ENCODE data around the gene LIMA1. TPM values are rescaled to one million over a fixed set of nuclear protein-coding genes. Genes with fewer than 3 reads are reported as not detected.

Gene LIMA1
- total and polyA plus RNA-seq, 9 of the 15 experiments (the other 6 are each of a cell fraction or from before 2014, with no cell fraction given) = 20.2 to 37.8 (median 27.3) TPM

GRCh38 chr12:50271724-50272247, 11.5 kb downstream of the LIMA1 start (continued):
- TF ChIP-seq ZNF347 (CRISPR knock-in tag; IDR thresholded peaks at IDR 0.05; ENCODE audit: low read depth) (no peak), ZNF785 (CRISPR knock-in tag; IDR thresholded peaks at IDR 0.05) (no peak), E2F6 (IDR thresholded peaks at IDR 0.05; ENCODE audit: borderline replicate concordance in 1 of 2, extremely low read depth in 1 of 2, insufficient read depth in 1 of 2, insufficient read length in 1 of 2, low read depth in 1 of 2, low read length in 1 of 2, poor library complexity in 1 of 2, severe bottlenecking in 1 of 2) (no peak), DPF2 (IDR thresholded peaks at IDR 0.05) (peak; percentile 43; the same call in 1 of the 2 replicates), SIN3B (IDR thresholded peaks at IDR 0.05; ENCODE audit: low read depth) (no peak), NR2C1 (IDR thresholded peaks at IDR 0.05) (no peak; the same call in 1 of the 2 replicates), NR2C1 (tag; IDR thresholded peaks at IDR 0.05) (no peak), RHOXF2B (CRISPR knock-in tag; conservative IDR thresholded peaks at IDR 0.05) (no peak), ZNF639 (CRISPR knock-in tag; conservative IDR thresholded peaks at IDR 0.05 in 1 of 2, IDR thresholded peaks at IDR 0.05 in 1 of 2) (peak in 1 of 2 experiments; percentile 46; a peak in 1 of 4 replicates), PKNOX1 (IDR thresholded peaks at IDR 0.05) (no peak), CBFA2T2 (conservative IDR thresholded peaks at IDR 0.05) (no peak), POLR2G (IDR thresholded peaks at IDR 0.05; ENCODE audit: low read depth, low read length) (no peak), EGR1 (conservative IDR thresholded peaks at IDR 0.05) (no peak), NBN (IDR thresholded peaks at IDR 0.05; ENCODE audit: low read depth) (no peak), BRF2 (IDR thresholded peaks at IDR 0.05; ENCODE audit: borderline replicate concordance, insufficient read depth, insufficient read length) (no peak), KAT8 (IDR thresholded peaks at IDR 0.05; ENCODE audit: low read depth) (no peak), BCLAF1 (IDR thresholded peaks at IDR 0.05; ENCODE audit: borderline replicate concordance in 1 of 2, control insufficient read depth in 1 of 2, low read depth in 2 of 2, low read length in 1 of 2) (no peak), SMAD3 (CRISPR knock-in tag; conservative IDR thresholded peaks at IDR 0.05) (no peak), FOXM1 (IDR thresholded peaks at IDR 0.05; ENCODE audit: low read depth) (no peak), FOXM1 (CRISPR knock-in tag; IDR thresholded peaks at IDR 0.05; ENCODE audit: low read depth) (no peak), KAT2B (IDR thresholded peaks at IDR 0.05; ENCODE audit: low read depth, low read length) (no peak)
